Measurements from ENCODE around the gene FOXD3.

FOXD3 gene

DNA sequence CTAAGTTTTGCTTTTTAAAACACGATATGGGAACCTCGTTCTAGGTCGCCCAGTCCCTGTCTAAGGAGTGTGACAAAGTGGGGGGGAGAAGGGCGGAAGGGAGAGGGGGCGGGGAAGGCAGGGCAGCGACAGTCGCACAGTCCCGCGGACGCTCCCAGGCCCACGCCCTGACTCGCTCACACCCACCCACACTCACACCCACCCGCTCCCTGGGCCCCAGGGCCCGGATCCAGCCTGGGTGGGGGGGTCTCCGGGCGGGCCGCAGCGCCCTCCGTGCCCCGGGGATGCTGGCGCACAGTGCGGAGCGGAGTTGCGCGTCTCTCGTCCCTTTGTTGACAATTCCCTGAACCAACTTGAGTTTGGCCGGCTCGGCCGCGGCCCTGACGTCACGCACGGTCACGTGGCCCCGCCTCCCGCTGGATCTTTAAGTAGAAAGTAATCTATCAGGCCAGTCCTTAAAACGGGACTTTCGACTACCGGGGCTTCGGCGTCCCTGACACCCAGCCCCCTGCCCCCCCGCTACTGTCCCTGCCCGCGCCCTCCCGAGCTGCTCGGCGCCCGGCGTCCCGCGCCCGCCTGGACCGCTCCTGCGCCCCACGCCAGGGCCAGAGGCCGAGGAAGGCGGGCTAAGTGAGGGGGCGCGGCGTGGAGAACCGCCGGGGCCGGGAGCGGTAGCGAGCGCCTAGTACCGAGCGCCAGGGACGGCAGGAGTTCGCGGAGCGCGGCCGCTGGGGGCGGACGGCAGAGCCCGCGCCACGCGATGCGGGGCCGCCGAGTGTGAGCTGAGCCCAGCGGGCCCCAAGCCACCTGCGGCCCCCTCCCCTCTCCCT is at the start of gene FOXD3:
Gene FOXD3, plus strand, starts transcription at position 454 of the 830 bp plus-strand sequence. CDS start 492 bp downstream, outside the sequence.
- H3K4me1 Mint-ChIP-seq (ENCODE audit: low read depth), result peaks cover 55% of the 10 kb centered on the region
- no peaks in the 10 kb centered on the region for H3K36me3 Mint-ChIP-seq (ENCODE audit: low read depth)
- peak within 1 kb of the TSS; percentile 76 for H3K27ac Mint-ChIP-seq
- H3K27me3 Mint-ChIP-seq, result peaks cover 82% of the 10 kb centered on the region
- peak within 1 kb of the TSS; percentile 75 for H3K4me3 Mint-ChIP-seq
- H3K9me3 Mint-ChIP-seq, result peaks cover 9% of the 10 kb centered on the region
- DNase-seq, result peak; percentile 66

GRCh38 chr1:63272811-63273210 is 49.6 kb upstream of the FOXD3 start:
- H3K36me3 Mint-ChIP-seq (ENCODE audit: low read depth), result no peaks in the 10 kb centered on the region
- H3K27ac Mint-ChIP-seq, result no peak overlapping the region
- H3K27me3 Mint-ChIP-seq, result peaks cover 18% of the 10 kb centered on the region
- no peaks in the 10 kb centered on the region for H3K4me1 Mint-ChIP-seq (ENCODE audit: low read depth)
- DNase-seq, result no peak
- no peak overlapping the region for H3K4me3 Mint-ChIP-seq
- no peaks in the 10 kb centered on the region for H3K9me3 Mint-ChIP-seq

DNA sequence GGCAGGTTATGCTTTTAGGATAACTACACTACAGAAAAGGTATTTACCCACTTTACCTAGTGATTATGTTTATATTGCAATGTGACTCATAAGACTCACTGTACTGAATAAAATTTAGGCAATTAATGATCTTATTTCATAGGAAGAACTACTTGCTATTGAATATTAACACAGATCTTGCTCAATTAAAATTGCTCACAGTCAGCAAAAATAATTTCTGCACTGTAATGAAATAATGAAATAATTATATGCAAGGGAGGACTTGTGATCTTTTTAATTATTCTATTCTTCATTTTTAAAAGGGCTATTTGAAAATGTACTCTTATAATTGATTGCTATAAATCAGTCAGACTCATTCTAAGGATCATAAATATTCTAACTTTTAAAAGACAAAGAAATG is 48.0 kb upstream of the FOXD3 start:
- no peak overlapping the region for H3K4me3 Mint-ChIP-seq
- H3K4me1 Mint-ChIP-seq (ENCODE audit: low read depth), result no peaks in the 10 kb centered on the region

DNA sequence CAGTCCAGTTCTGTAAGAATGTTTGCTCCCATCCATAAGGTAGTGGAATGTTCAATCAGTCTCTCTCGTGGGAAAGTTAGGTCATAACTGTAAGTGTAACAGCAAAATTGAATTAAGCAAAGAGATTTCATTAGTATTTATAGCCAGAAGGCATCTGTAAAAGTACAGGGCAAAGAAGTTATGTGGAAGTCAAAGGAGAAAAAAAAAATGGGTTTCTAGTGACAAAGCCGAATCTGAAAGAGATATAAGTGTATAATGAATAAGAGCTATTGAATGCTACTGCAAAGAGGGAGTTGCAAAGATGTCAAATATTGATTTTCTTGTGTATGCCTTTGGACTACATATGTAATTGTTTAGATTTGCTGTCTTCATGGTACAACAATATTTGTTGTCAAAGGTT is 47.4 kb upstream of the FOXD3 start:
- Mint-ChIP-seq H3K4me1 (ENCODE audit: low read depth) (no peaks in the 10 kb centered on the region), H3K27me3 (peaks cover 13% of the 10 kb centered on the region), H3K9me3 (no peaks in the 10 kb centered on the region), H3K36me3 (ENCODE audit: low read depth) (no peaks in the 10 kb centered on the region), H3K27ac (no peak overlapping the region), H3K4me3 (no peak overlapping the region)
- no peak for DNase-seq

More for the DNA sequence above, 48.0 kb upstream of the FOXD3 start:
- H3K27me3 Mint-ChIP-seq, result peaks cover 14% of the 10 kb centered on the region
- no peak overlapping the region for H3K27ac Mint-ChIP-seq
- H3K9me3 Mint-ChIP-seq, result no peaks in the 10 kb centered on the region
- no peaks in the 10 kb centered on the region for H3K36me3 Mint-ChIP-seq (ENCODE audit: low read depth)
- DNase-seq, result no peak

DNA sequence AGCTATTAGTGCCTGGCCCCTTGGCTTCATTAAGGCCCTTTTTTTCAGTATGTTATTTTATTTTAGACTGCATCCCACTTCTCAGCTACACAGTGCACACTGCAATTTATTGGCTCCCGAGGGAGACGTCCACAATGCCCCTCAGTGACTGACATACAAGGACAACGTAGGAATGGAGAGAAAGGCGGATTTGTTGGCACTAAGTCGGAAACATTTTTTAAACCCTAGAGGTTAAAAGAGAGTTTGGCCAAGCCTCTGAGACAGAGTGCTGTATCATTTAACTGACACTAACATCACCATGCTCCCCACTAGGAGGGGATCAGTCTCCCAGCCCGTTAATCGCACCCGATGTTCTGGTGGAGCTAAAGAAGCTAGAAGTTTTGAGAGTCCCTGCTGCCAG is 45.7 kb upstream of the FOXD3 start:
- H3K27me3 Mint-ChIP-seq, result peaks cover 15% of the 10 kb centered on the region

DNA sequence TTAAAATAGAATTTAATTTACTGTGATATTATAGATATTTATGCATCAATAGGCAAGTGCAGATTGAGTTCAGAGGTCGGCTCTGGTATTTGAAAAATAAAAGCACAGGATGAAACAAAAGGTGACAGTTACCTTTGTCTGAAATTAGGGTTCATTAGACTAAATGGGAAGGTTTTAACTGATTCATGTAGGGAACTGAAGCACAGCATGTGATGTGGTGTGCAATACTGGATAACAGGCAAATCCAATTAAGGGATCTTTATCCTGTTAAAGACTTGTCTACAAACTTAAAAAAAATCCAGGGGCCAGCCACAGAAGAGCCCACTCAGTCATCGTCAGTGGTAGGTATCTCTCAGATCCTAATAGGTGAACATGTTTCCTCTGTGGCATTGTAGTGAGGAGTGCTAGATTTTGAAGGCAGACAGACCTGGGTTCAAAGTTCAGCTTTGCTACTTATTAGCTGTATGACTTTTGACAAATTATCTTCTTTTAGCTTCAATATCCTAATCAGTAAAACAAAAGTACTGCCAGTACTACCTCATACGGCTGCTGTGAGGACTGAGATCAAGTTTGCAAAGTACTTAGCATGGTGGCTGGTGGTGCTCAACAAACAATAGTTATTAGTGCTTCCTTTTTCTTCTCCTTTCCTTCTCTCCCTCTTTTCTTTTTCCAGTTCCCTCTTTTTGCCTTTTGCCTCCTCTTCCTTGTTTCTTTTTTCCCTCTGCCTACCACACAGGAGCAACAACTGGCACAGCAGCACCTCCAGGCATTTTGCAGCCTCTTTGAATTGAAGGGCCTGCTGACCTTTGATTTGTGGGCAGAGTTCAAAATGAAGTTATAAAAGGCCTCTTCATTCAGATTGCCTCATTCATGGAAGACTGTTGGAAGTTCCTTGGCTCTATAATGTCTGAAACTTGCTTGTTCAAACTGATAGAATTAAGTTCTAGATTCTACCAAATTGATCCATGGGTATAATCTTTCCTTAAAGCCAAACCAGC is 44.9 kb upstream of the FOXD3 start:
- no peaks in the 10 kb centered on the region for H3K4me1 Mint-ChIP-seq (ENCODE audit: low read depth)
- DNase-seq, result no peak
- H3K27me3 Mint-ChIP-seq, result peaks cover 15% of the 10 kb centered on the region
- H3K27ac Mint-ChIP-seq, result no peak overlapping the region
- H3K4me3 Mint-ChIP-seq, result no peak overlapping the region
- no peaks in the 10 kb centered on the region for H3K9me3 Mint-ChIP-seq
- no peaks in the 10 kb centered on the region for H3K36me3 Mint-ChIP-seq (ENCODE audit: low read depth)

More for the DNA sequence above, 45.7 kb upstream of the FOXD3 start:
- Mint-ChIP-seq H3K4me3 (no peak overlapping the region), H3K27ac (no peak overlapping the region), H3K36me3 (ENCODE audit: low read depth) (no peaks in the 10 kb centered on the region), H3K9me3 (no peaks in the 10 kb centered on the region), H3K4me1 (ENCODE audit: low read depth) (no peaks in the 10 kb centered on the region)
- DNase-seq, result no peak

- no peaks in the 10 kb centered on the region for H3K9me3 Mint-ChIP-seq
- H3K36me3 Mint-ChIP-seq (ENCODE audit: low read depth), result no peaks in the 10 kb centered on the region
- DNase-seq, result no peak
- peaks cover 7% of the 10 kb centered on the region for H3K27me3 Mint-ChIP-seq
- no peak overlapping the region for H3K27ac Mint-ChIP-seq
- H3K4me1 Mint-ChIP-seq (ENCODE audit: low read depth), result no peaks in the 10 kb centered on the region
- no peak overlapping the region for H3K4me3 Mint-ChIP-seq
Observed at GRCh38 chr1:63281753-63282152, 40.6 kb upstream of the FOXD3 start.

DNA sequence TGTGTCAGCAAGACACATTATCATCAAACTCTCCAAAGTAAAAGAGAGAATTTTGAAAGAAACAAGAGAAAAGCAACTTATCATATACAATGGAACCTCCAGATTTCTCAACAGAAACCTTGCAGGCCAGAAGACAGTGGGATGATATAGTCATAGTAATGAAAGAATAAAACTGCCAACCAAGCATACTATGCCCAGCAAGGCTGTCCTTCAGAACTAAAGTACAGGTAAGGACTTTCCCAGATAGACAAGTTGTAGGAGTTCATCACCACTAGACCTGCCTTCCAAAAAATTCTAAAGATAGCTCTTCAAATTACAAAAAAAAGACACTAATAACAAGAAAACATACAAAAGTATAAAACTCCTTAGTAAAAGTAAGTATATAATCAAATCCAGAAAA is 33.2 kb upstream of the FOXD3 start:
- no peak for DNase-seq
- H3K27ac Mint-ChIP-seq, result no peak overlapping the region
- H3K27me3 Mint-ChIP-seq, result peaks cover 9% of the 10 kb centered on the region
- peaks cover 18% of the 10 kb centered on the region for H3K9me3 Mint-ChIP-seq
- no peak overlapping the region for H3K4me3 Mint-ChIP-seq
- H3K36me3 Mint-ChIP-seq (ENCODE audit: low read depth), result no peaks in the 10 kb centered on the region
- H3K4me1 Mint-ChIP-seq (ENCODE audit: low read depth), result no peaks in the 10 kb centered on the region

GRCh38 chr1:63294803-63295594 is 27.4 kb upstream of the FOXD3 start:
- H3K4me3 Mint-ChIP-seq, result no peak overlapping the region

DNA sequence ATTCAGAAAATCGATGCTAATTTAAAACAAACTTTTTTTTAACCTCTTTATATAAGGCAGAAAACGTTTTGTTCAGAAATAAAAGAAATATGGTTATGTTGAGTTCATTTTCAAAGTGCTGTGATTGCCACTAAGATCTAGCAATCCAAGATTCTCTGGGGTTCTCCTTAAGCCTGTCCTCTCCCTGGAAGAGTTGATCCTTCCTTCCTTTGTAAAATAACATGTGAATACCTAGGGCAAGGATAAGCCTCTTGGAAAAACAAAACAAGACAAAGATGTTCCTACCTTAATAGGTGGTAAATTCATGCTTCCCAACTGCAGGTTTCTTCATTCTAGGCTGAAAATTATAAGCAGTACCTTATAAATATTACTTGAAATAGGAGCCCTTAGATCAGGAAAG is 18.0 kb upstream of the FOXD3 start:
- H3K27me3 Mint-ChIP-seq, result peaks cover 62% of the 10 kb centered on the region
- H3K27ac Mint-ChIP-seq, result no peak overlapping the region

More at GRCh38 chr1:63294803-63295594, 27.4 kb upstream of the FOXD3 start:
- Mint-ChIP-seq H3K9me3 (peaks cover 2% of the 10 kb centered on the region), H3K36me3 (ENCODE audit: low read depth) (no peaks in the 10 kb centered on the region), H3K27ac (no peak overlapping the region), H3K4me1 (ENCODE audit: low read depth) (no peaks in the 10 kb centered on the region), H3K27me3 (peaks cover 23% of the 10 kb centered on the region)
- no peak for DNase-seq

GRCh38 chr1:63305043-63305442 is 17.3 kb upstream of the FOXD3 start:
- Mint-ChIP-seq H3K27me3 (peaks cover 65% of the 10 kb centered on the region), H3K27ac (no peak overlapping the region), H3K4me1 (ENCODE audit: low read depth) (no peaks in the 10 kb centered on the region), H3K4me3 (no peak overlapping the region), H3K9me3 (peaks cover 3% of the 10 kb centered on the region), H3K36me3 (ENCODE audit: low read depth) (no peaks in the 10 kb centered on the region)
- DNase-seq, result no peak

More for the DNA sequence above, 18.0 kb upstream of the FOXD3 start:
- no peaks in the 10 kb centered on the region for H3K4me1 Mint-ChIP-seq (ENCODE audit: low read depth)
- H3K9me3 Mint-ChIP-seq, result peaks cover 3% of the 10 kb centered on the region
- H3K4me3 Mint-ChIP-seq, result no peak overlapping the region
- no peaks in the 10 kb centered on the region for H3K36me3 Mint-ChIP-seq (ENCODE audit: low read depth)
- DNase-seq, result no peak

- H3K4me3 Mint-ChIP-seq, result no peak overlapping the region
- peaks cover 3% of the 10 kb centered on the region for H3K9me3 Mint-ChIP-seq
- no peak overlapping the region for H3K27ac Mint-ChIP-seq
- H3K36me3 Mint-ChIP-seq (ENCODE audit: low read depth), result no peaks in the 10 kb centered on the region
- no peak for DNase-seq
- no peaks in the 10 kb centered on the region for H3K4me1 Mint-ChIP-seq (ENCODE audit: low read depth)
- peaks cover 74% of the 10 kb centered on the region for H3K27me3 Mint-ChIP-seq
Observed at GRCh38 chr1:63307196-63307794, 15.1 kb upstream of the FOXD3 start.

DNA sequence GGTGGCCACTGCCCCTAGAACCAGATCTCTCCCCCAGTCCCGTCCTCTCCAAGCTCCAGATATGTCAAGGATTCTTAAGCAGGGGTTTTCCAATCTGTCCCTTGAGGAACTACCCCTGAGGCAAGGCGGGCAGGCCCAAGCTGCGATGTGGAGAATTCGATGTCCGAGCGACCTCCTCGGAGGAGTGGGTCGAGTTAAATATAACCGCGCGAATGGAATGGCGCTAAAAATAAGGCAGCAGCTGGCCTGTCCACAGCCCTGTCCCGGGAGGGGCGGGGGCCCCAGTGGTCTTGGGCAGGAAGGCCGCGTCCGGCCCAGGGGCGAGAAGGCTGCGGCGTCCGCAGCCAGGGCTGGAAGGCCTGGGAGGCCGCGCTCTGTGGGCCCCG is 5.8 kb upstream of the FOXD3 start:
- peaks cover 83% of the 10 kb centered on the region for H3K27me3 Mint-ChIP-seq
- peaks cover 32% of the 10 kb centered on the region for H3K4me1 Mint-ChIP-seq (ENCODE audit: low read depth)
- H3K4me3 Mint-ChIP-seq, result no peak overlapping the region
- no peaks in the 10 kb centered on the region for H3K36me3 Mint-ChIP-seq (ENCODE audit: low read depth)
- no peak for DNase-seq
- H3K9me3 Mint-ChIP-seq, result peaks cover 9% of the 10 kb centered on the region
- H3K27ac Mint-ChIP-seq, result peak overlapping the region; percentile 6

Data from activated T-cell treated with anti-CD3 and anti-CD28 coated beads, Interleukin-2, amount 50 U/mL, for 24 hours (primary cell).